Measurements from ENCODE around the gene TMEM128. TPM values are rescaled to one million over a fixed set of nuclear protein-coding genes. Genes with fewer than 3 reads are reported as not detected.
A peak's percentile ranks its signal among the peaks of the same experiment; 100 is the strongest.
"Not testable (repeated sequence)": the region's sequence is repeated elsewhere in the genome, so short reads cannot be mapped to it uniquely, and the experiment has no call there.

Gene TMEM128
- total RNA-seq, 1 experiment from 2014 or later = 26.8 TPM

DNA sequence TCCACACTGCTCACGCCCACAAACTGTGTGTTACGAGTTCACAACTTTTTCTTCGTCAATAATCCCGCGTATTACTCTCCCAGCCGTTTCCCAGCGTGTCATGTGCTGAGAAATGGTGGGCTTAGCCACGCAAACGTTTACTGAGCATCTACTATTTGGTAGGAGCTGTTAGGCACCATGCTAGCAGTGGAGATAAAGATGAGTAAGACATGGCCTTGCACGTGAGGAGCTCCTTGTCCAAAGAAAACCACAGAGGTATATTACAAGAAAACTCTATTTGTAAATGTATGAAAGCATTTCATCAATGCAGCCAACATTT, 821 bp upstream of the TMEM128 start:
- CTCF ChIA-PET = interaction anchor here (0.7 to 1.4 kb wide), 2 partner anchors 87 to 376 kb away, joined by 3 to 6 read pairs; no protein-coding TSS in a partner anchor

DNA sequence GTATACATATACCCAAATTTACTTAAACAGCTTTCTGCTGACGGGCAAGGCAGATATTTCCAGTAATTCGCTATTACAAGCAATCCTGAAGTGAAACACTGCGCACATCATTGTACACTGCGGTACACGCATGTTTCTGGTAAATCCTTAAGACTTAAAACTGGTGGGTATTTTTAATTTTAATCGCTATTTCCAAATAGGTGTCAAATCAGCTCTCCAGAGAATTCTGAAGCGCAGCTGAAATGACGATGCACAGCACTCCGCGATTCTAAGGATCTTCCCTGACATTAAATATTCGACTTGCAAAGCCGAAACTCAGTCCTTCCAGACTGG, 361 bp downstream of the TMEM128 start:
- Mint-ChIP-seq H3K27ac (ENCODE audit: low read depth, unreplicated experiment) (peak overlapping the region; percentile 98), H3K27me3 (ENCODE audit: insufficient read depth, unreplicated experiment) (no peaks in the 10 kb centered on the region), H3K36me3 (ENCODE audit: insufficient read depth, unreplicated experiment) (peaks cover 36% of the 10 kb centered on the region), H3K4me1 (ENCODE audit: insufficient read depth, unreplicated experiment) (peaks cover 25% of the 10 kb centered on the region), H3K9me3 (ENCODE audit: unreplicated experiment) (no peaks in the 10 kb centered on the region), H3K4me3 (ENCODE audit: unreplicated experiment) (peak overlapping the region; percentile 94)
- POLR2A ChIA-PET = interaction anchor here (0.6 to 3.3 kb wide), 20 partner anchors 10 to 294 kb away, joined by 3 to 33 read pairs (median 4); partner anchors contain the start of genes LYAR, STX18 and ZBTB49
- TF ChIP-seq, protein P1, sequence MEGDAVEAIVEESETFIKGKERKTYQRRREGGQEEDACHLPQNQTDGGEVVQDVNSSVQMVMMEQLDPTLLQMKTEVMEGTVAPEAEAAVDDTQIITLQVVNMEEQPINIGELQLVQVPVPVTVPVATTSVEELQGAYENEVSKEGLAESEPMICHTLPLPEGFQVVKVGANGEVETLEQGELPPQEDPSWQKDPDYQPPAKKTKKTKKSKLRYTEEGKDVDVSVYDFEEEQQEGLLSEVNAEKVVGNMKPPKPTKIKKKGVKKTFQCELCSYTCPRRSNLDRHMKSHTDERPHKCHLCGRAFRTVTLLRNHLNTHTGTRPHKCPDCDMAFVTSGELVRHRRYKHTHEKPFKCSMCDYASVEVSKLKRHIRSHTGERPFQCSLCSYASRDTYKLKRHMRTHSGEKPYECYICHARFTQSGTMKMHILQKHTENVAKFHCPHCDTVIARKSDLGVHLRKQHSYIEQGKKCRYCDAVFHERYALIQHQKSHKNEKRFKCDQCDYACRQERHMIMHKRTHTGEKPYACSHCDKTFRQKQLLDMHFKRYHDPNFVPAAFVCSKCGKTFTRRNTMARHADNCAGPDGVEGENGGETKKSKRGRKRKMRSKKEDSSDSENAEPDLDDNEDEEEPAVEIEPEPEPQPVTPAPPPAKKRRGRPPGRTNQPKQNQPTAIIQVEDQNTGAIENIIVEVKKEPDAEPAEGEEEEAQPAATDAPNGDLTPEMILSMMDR (IDR thresholded peaks at IDR 0.05; ENCODE audit: unreplicated experiment) = no peak
- CTCF ChIA-PET = interaction anchor here (0.6 to 1.4 kb wide), 4 partner anchors 19 to 669 kb away, joined by 3 to 6 read pairs (median 4); no protein-coding TSS in a partner anchor
- DNase-seq (ENCODE audit: unreplicated experiment) = no peak
- TSS peak; percentile 68 for BruUV-seq (replicated peaks)
- intact Hi-C loops (cut with micrococcal nuclease) = no loop called here

More for the DNA sequence above, 821 bp upstream of the TMEM128 start:
- peak overlapping the region; percentile 94 for H3K4me3 Mint-ChIP-seq (ENCODE audit: unreplicated experiment)
- H3K27me3 Mint-ChIP-seq (ENCODE audit: insufficient read depth, unreplicated experiment) = no peaks in the 10 kb centered on the region
- peaks cover 25% of the 10 kb centered on the region for H3K4me1 Mint-ChIP-seq (ENCODE audit: insufficient read depth, unreplicated experiment)
- intact Hi-C loops (cut with micrococcal nuclease) = no loop called here
- BruUV-seq (replicated peaks) = no TSS peak
- TF ChIP-seq, protein P1 (IDR thresholded peaks at IDR 0.05; ENCODE audit: unreplicated experiment) = no peak
- no peaks in the 10 kb centered on the region for H3K9me3 Mint-ChIP-seq (ENCODE audit: unreplicated experiment)
- DNase-seq (ENCODE audit: unreplicated experiment) = no peak
- peaks cover 24% of the 10 kb centered on the region for H3K36me3 Mint-ChIP-seq (ENCODE audit: insufficient read depth, unreplicated experiment)
- H3K27ac Mint-ChIP-seq (ENCODE audit: low read depth, unreplicated experiment) = peak overlapping the region; percentile 98
- POLR2A ChIA-PET = interaction anchor here (1.0 to 3.3 kb wide), 10 partner anchors 14 to 294 kb away, joined by 3 to 33 read pairs (median 7); partner anchors contain the start of genes LYAR and ZBTB49

DNA sequence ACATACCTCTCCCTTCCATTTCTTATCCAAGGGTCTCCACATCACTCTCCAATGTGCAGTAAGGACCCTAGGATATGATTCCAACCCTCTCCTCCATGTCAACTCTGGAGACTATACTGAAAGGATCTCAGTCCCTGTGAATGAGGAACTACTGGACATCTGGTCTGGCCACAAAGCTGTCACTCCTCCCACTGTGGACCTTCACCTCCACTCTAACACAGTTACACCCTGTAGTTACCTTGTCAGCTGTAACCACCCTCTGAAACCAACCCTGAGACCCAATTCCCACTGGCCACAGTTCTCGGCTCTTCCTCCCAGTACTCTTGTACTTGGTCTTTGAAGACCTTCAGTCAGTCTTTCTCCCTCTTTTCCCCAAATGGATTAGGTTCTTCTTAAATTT, 2.9 kb downstream of the TMEM128 start:
- Mint-ChIP-seq H3K36me3 (ENCODE audit: insufficient read depth, unreplicated experiment) (peaks cover 61% of the 10 kb centered on the region), H3K27me3 (ENCODE audit: insufficient read depth, unreplicated experiment) (no peaks in the 10 kb centered on the region), H3K4me3 (ENCODE audit: unreplicated experiment) (no peak overlapping the region), H3K9me3 (ENCODE audit: unreplicated experiment) (no peaks in the 10 kb centered on the region), H3K4me1 (ENCODE audit: insufficient read depth, unreplicated experiment) (peaks cover 25% of the 10 kb centered on the region), H3K27ac (ENCODE audit: low read depth, unreplicated experiment) (no peak overlapping the region)
- TF ChIP-seq, protein P1 (IDR thresholded peaks at IDR 0.05; ENCODE audit: unreplicated experiment) = no peak
- intact Hi-C loops (cut with micrococcal nuclease) = no loop called here
- ChIA-PET POLR2A (no interaction called here), CTCF (no interaction called here)
- BruUV-seq (replicated peaks) = no TSS peak
- DNase-seq (ENCODE audit: unreplicated experiment) = no peak

DNA sequence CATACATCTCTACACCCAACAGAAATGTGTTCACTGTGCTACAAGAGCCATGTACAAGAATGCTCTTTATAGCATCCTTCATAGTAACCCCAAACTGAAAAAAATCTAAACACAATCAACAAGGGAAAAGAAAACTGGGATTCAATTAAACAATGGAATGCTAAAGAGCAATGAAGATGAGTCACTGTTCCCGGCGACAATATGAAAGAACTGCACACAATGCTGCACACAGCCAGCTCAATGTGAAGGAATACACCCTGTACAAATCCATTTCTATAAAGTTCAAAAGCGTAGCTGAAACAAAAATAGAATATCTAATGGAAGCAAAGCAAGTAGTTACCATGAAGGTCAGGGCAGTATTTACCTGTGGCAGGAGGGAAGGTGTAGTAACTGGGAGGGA, 8.5 kb downstream of the TMEM128 start:
- H3K4me3 Mint-ChIP-seq (ENCODE audit: unreplicated experiment); DNase-seq (ENCODE audit: unreplicated experiment); intact Hi-C loops (cut with micrococcal nuclease); H3K27me3 Mint-ChIP-seq (ENCODE audit: insufficient read depth, unreplicated experiment); POLR2A ChIA-PET; H3K9me3 Mint-ChIP-seq (ENCODE audit: unreplicated experiment); BruUV-seq (replicated peaks); CTCF ChIA-PET; H3K27ac Mint-ChIP-seq (ENCODE audit: low read depth, unreplicated experiment); H3K4me1 Mint-ChIP-seq (ENCODE audit: insufficient read depth, unreplicated experiment): not testable (repeated sequence)
- H3K36me3 Mint-ChIP-seq (ENCODE audit: insufficient read depth, unreplicated experiment) = peaks cover 77% of the 10 kb centered on the region

DNA sequence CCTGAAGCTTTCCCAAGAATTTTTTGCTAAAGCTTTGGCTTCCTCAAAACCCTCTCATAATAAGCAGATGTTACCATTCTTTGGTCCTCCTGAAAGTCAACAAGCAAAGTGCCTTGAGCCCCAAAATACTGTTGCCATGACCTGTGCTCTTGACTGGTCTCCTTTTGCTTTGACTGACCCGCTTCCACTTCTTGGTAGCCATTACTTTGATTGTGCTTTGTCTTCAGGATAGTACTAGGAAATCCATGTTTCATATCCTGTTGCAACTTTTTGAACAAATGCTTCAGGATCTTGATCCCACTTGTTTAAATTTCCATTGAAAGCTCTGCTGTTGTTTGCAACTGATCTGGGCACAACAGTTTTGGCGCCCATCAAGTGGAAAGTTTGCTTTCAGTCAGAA, 14.4 kb downstream of the TMEM128 start:
- Mint-ChIP-seq H3K4me3 (ENCODE audit: unreplicated experiment) (no peak overlapping the region), H3K36me3 (ENCODE audit: insufficient read depth, unreplicated experiment) (peaks cover 21% of the 10 kb centered on the region), H3K4me1 (ENCODE audit: insufficient read depth, unreplicated experiment) (peaks cover 6% of the 10 kb centered on the region), H3K9me3 (ENCODE audit: unreplicated experiment) (peaks cover 6% of the 10 kb centered on the region), H3K27me3 (ENCODE audit: insufficient read depth, unreplicated experiment) (peaks cover 3% of the 10 kb centered on the region), H3K27ac (ENCODE audit: low read depth, unreplicated experiment) (no peak overlapping the region)
- POLR2A ChIA-PET = no interaction called here
- DNase-seq (ENCODE audit: unreplicated experiment) = no peak
- CTCF ChIA-PET = interaction anchor here (0.9 kb wide), 1 partner anchor 10 kb away, joined by 3 read pairs; no protein-coding TSS in a partner anchor
- TF ChIP-seq, protein P1 (IDR thresholded peaks at IDR 0.05; ENCODE audit: unreplicated experiment) = no peak
- no TSS peak for BruUV-seq (replicated peaks)
- intact Hi-C loops (cut with micrococcal nuclease) = no loop called here

Measured in MCF 10A (cell line).